Measurements from ENCODE around the gene SIM1.

GRCh38 chr6:100452998-100453397 lies 11.7 kb downstream of the SIM1 start:
- TF ChIP-seq TCF7L2 (IDR thresholded peaks at IDR 0.05; ENCODE audit: low read depth, low read length) = no peak
- TF ChIP-seq CTCF (IDR thresholded peaks at IDR 0.05) = no peak
- no peak for TF ChIP-seq SIN3A (IDR thresholded peaks at IDR 0.05; ENCODE audit: borderline replicate concordance, insufficient read depth, low read depth, low read length)

Measured in Panc1 (cell line).